ENCODE results near the gene PCCB.
"Not testable (repeated sequence)": the region's sequence is repeated elsewhere in the genome, so short reads cannot be mapped to it uniquely, and the experiment has no call there.

The PCCB gene

DNA sequence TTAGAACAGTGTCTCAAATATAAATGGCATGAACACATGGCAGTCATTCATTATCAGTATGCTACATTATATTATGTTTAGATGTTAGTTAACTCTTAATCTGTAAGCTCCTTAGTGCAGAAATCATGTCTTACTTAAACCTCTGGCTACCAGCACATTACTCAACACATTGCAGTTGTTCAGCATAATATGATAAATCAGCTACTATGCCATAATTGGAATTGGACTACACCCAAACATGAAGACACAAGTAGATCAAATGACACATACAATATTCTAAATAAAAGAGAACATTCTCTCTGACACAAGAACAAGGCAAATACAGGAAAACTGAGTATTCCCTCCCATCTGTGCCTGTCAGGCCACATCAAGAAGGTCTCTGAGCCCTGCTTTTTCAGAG, 116.1 kb downstream of the PCCB start:
- in situ Hi-C loops (cut with MboI; ENCODE audit: low pct_unique_long_range_greater_than_20kb, low sequenced_read_pairs): no loop called here
- no peak for DNase-seq

DNA sequence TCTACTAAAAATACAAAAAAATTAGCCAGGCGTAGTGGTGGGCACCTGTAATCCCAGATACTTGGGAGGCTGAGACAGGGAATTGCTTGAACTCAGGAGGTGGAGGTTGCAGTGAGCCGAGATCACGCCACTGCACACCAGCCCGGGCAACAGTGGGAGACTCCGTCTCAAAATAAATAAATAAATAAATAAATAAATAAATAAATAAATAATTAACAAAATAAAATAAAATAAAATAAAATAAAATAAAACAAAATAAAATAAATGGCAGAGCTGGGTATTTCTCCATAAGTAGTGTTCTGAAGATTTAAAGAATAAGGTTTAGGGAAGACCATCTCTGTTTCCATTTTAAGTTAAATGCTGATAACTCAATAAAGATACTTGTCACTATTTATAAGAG, 125.7 kb downstream of the PCCB start:
- in situ Hi-C loops (cut with MboI; ENCODE audit: low pct_unique_long_range_greater_than_20kb, low sequenced_read_pairs); DNase-seq: not testable (repeated sequence)

DNA sequence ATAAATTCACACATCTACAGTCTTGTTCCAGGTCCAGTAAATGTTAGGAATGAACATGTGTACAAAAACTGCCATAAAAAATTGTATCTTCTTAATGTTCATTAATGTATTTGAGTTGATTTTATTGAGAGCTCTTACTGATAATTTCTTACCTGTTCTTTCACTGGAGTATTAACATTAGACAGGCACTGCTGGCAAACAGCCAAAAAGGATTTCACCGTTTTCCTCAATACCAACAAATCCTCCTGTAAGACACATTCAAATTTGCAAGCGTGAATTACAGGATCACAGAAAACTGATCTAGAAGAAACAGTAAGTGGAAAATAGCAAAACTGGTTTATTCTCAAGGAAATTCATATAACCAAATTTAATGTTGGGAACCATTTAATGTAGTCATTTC, 127.4 kb downstream of the PCCB start:
- in situ Hi-C loops (cut with MboI; ENCODE audit: low pct_unique_long_range_greater_than_20kb, low sequenced_read_pairs): no loop called here

DNA sequence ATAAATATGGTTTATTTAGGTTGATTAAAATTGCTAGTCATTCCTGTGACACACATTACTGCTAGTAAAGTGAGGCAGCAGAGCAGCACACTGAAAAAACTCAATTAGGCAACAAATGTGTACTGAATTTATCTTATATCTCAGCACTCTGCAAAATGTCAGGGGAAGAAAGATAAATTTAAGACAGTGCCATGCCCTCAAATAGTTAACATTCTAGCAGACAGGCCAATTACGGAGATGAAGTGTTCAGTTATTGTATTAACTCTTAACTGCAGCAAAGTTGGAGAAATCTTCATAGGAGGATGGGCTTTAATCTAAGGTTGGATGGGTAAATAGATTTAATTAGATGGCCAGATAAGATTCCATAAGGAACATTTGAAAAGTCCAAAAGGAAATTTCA, 127.9 kb downstream of the PCCB start:
- in situ Hi-C loops (cut with MboI; ENCODE audit: low pct_unique_long_range_greater_than_20kb, low sequenced_read_pairs): no loop called here
- DNase-seq: no peak

More for the DNA sequence above, 127.4 kb downstream of the PCCB start:
- no peak for DNase-seq

Measured in KBM-7 (cell line).